Measurements from ENCODE around the gene CDR2.
"Not testable (repeated sequence)": the region's sequence is repeated elsewhere in the genome, so short reads cannot be mapped to it uniquely, and the experiment has no call there.

Gene CDR2

DNA sequence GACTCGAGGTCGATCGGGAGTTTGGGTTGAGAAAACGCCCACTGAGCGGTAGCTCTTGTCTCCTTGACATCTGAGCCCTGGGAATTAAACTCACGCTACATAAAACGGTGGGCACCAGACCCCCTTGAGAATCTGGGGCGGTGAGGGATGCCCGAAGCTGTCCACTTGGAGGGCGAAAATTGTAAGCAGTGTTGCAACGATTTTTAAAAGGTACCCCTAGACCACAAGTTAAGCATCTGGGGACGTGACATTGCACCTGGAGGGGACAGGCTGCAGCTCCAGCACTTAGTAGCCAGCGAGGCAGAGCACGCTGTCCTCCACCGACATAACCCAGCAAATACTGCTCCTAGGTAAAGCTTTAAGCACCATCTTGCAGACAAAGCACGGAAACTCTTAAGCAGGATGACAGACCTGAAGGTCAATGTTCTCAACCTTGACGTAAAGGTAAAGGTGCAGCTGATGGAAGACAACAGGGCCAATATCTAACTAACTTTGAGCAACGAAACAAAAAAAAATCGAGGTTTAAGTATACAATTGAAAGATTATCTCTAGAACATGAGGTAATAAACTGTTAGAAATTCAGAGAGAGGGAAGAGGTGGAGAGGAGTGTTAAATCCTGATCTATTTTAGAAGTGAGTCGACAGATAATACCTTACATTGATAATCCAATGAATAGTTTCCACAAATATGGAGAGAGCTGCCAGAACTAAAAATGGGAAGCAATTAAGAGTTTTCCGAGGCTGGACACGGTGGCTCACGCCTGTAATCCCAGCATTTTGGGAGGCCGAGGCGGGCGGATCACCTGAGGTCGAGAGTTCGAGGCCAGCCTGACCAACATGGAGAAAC lies 921 bp upstream of the CDR2 start:
- DNase-seq = no peak

DNA sequence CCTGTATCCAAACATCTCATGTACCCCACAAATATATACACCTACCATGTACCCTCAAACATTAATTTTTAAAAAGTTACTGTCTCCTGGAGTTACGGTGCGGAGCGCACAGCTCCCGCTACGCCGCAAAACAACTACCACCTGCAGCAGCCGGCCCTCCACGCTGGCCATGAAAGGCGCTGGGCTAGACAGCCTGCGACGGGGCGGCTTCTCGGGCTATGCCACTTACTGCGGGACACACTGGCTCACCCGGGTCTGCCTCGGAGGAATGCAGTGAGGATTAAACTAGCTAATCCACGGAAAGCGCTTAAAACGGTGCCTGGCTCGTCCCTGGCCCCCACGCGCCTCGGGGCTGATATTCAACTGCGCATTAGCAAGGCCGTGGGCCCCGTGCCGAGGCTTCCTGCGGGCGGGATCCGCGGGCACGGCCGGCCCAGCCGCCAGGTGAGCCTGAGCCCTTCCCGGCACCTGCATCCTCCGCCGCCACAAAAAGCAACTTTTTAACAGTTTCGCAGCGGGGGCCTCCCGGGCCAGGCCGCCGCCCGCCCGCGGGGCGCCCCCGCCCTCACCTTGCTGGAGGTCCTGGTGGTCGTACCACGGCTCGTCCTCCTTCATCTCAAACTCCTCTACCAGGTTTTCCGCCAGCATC lies 633 bp downstream of the CDR2 start:
- DNase-seq = no peak

DNA sequence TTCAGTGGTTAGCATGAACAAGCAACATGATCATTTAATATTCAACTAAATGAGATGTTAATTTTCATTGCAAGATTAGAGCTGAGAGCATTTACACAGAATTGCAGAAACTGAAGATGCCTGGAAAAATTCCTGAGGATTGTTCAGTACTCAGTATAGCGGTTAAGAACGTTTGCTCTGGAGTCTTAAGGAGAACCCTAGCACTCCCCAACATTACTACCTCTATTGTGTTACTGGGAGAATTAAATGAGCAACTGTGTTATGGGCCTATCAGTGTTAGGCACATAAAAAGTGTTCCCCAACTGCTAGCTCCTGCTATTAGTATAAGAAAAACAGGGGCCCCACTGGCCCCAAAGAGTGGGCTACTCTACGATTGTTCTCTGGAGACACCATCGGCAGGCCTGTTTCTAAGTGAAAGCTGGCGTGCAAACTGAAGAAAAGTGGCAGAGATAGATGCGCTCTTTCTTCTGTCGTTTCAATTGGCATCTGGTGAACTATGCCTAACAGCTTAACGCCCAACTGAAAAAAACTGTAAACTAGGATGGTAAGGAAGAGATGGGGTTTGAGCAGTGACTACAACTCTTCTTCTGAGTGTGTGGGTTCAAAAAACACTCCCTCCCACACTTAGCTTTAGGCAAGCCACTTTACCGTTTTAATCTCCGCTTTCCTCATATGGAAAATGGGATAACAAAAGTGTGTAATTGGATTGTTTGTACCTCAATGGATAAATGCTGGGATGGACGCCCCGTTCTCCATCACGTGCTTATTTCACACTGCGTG lies 1.3 kb downstream of the CDR2 start:
- DNase-seq = no peak

DNA sequence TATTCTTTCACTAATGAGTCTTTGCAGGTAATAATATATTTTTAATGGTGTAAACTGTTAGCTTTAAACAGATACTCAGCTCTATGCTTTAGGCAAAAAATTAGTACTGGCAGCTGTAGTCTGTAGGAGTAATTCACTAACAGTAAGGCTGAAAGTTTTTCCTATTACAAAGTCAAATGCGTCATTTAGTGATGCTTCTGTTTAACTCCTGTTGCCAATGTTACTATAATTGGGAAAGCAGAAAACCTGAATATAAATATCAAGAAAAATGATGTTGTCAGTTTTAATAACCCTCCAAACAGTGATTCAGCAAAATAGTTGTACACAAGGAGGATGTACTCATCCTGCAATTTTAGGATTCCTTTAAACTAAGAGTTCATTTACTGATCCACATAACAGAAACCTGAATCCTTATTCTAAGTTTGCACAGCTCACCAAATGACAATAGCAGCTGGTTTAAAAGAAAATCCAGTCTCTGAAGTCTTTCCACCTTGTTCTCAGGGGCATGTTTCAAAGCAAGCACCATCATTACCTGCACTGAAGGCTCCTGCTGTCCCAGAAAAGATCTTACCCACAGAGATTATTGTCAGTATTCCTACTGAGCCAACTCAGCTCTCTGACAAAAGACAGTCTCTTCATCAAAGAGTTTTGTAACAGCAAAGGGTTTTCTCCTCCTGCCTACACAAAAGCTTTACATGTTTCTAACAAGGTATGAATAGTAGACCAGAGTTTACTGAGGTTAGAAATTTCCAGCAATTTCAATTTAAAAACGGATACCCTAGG lies 4.2 kb downstream of the CDR2 start:
- DNase-seq = no peak

DNA sequence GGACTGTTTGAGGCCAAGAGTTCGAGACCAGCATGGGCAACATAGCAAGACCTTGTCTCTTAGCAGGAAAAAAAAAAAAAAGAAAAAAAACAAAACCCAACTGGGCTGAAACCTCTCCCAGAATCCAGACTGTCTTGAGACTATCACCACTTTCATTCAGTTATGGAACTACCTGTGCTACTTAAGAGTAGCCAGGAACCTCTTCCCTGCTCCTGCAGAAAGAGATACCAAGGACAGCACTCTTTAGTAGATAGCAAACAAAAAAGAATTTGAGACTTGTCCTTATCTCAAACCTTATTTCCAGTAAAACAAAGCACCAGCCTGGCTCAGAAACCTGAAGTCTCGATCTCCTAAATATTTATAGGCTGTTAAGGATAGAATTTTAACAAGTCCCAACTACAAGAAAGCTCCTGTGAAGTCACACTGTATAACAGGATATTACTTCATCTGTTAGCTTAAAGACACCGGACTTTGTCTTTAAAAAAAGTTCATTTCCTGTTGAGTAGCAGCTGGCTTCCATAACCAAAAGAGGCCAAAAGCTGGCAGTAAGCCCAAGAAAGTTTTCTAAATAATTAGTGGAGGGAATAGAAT lies 5.1 kb downstream of the CDR2 start:
- DNase-seq = no peak

DNA sequence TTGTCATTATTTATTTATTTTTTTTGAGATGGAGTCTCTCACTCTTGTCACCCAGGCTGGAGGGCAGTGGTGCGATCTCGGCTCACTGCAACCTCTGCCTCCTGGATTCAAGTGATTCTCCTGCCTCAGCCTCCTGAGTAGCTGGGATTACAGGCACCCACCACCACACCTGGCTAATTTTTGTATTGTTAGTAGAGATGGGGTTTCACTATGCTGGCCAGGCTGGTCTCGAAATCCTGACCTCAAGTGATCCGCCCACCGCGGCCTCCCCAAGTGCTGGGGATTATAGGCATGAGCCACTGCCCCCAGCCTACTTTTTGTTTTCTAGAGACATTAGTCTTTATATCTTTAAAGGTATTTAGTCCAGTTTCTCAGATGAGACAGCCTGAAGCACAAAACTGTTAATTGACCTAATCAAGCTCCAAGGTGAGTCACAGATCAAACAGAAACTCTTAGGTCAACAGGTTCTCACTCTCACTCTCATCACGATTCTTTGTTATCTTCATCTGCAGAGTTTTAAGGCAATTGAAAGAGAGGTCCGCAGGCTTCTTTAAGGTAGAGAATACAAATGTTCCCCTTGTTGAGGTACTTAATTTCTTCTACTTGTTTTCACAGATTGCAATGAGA lies 6.1 kb downstream of the CDR2 start:
- not testable (repeated sequence) for DNase-seq

DNA sequence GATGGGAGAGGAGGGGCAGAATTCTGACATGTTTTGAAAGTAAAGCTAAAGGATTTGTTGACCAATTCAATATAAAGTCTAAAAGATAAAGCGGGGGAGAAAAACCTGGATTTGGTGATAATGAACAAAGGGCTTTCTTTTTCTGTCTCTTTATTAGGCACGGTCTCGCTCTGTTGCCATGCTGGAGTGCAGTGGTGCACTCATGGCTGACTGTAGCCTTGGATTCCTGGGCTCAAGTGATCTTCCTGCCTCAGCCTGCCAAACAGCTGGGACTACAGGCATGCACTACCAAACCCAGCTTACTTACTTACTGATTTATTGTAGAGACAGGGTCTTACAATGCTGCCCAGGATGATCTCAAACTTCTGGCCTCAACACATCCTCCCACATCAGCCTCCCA lies 7.5 kb downstream of the CDR2 start:
- DNase-seq = no peak

DNA sequence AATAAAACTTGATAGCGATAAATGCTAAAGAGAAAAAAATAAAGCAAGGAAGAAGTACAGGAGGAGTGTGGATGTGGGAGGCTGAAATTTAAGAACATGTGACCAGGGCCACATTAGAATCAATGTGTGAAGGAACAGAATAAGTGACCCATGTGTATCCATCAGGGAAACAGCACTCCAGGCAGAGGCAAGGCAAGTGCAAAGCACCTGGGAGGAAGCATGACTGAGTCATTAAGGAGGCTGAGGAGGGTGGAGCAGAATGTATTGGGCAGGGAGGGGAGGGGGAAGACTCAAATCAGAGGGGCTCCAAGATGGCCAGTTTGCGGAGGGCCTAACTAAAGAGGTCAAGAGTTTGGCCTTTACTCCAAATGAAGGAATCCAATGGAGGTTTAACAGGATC lies 8.0 kb downstream of the CDR2 start:
- no peak for DNase-seq

DNA sequence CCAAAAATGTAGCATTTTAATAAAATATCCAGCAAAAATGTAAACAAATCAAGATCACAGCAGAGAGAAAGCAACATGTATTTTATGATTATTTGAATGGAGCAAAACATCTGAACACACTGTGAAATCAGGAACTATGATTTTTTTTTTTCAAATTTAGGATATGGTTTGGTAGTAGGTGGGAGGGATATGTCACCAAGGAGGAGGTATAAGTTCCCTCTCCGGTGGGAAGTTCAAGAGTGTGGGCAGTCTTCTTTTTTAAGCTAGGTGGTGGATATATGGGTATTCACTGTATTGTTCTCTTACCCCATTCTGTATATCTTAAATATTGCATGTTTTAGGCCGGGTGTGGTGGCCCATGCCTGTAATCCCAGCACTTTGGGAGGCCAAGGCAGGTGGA lies 10.2 kb downstream of the CDR2 start:
- no peak for DNase-seq

DNA sequence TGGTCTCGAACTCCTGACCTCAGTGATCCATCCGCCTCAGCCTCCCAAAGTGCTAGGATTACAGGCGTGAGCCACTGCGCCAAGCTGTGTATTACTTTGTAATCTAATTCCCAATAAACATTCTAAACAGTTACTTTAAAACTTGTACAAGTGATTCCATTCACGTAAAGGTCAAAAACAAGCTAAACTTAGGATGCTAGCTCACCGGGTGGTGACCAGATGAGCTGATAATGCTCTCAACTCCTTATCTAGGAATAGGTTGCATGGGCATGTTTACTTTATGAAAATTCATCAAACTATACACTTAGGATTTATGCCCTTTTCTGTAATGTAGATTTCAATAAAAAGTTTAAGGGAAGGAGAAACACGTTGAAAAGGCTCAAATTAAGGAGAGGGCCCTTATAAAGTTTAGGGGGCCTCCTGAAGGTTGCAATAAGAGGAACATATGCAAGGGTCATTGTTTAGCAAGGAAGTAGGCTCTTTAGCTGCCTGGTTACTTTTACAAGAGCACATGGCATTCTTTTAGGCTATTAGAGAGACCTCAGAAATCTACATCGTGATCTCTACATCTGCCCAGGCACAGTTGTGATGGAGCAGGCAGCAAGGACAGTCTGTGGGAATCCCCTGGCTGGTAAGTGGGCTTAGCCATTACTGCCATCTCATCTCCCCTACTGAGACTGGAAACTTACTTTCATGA lies 13.3 kb downstream of the CDR2 start:
- DNase-seq = no peak

DNA sequence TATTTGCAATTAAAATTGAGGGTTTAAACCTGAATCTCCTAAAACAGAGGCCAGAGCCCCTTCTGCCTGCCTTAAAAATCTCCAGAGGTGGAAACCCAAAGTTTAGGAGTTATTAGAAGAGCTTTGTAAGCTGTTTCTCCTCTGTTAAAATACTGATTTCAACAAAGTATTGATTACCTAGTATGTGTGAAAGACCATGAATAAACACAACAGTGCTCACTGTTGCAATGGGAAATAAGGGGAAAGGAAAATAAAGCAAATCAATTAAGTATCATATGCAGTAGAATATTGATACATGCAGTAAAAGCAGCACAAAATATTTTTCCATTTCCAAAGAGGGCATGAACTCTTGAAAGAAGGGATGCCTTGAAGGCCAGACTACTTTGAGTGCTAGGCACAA lies 14.7 kb downstream of the CDR2 start:
- DNase-seq = no peak

DNA sequence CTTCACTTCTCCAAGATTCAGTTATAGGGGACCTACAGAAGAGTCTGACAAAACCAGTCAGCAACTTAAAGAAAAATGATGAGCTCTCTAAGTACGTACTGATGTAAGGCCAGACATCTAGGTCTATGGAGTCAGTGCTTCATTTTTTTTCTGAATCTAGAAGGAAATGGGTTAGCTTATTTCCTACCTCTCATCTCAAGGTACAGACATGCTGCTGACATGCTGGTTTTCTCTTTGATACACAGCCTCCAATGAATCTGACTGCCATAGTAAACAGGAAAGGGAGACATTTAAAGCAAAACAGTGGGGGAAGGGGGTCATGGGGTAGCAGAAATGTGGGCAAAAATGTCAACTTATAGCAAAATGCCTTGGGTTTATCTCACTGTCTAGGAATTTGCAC lies 16.4 kb downstream of the CDR2 start:
- no peak for DNase-seq

DNA sequence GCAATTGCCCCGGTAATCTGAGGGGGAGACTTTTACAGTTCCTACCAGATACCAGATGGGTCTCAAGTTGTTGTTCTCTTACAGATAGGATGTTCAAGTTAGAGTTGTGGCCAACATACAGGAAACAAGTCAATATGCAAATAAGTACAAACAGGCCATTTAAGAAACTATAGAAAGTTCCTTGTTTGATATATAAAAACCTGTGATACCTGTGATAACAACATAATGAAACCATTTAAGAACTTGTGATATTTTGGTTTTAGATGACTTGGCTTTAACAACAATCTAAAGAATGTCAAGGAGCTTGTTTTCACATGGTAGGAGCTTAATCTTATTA lies 16.8 kb downstream of the CDR2 start:
- DNase-seq = no peak

DNA sequence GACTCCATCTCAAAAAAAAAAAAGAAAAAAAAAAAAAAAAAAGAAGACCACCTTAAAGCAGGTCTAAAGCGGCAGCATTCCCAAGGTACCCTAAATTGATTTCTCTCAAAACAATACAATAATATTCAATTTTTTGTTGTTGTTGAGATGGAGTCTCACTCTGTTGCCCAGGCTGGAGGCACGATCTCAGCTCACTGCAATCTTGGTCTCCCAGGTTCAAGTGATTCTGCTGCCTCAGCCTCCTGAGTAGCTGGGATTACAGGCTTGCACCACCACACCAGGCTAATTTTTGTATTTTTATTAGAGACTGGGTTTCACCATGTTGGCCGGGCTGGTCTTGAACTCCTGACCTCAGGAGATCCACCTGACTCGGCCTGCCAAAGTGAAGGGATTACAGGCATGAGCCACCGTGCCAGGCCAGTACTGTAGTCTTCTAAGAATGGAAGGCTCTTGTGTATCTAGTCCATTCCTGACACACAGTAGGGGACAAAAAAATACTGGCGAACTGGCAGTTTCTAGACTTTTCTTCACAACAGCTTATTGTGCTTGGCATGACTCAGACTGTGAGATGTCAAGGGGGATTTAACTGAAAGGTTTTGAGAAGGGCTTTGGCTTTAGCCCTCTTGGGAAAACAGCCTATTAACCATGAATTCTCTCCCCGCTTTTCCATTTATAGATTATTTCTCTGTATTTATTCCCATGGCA lies 17.3 kb downstream of the CDR2 start:
- DNase-seq = no peak

DNA sequence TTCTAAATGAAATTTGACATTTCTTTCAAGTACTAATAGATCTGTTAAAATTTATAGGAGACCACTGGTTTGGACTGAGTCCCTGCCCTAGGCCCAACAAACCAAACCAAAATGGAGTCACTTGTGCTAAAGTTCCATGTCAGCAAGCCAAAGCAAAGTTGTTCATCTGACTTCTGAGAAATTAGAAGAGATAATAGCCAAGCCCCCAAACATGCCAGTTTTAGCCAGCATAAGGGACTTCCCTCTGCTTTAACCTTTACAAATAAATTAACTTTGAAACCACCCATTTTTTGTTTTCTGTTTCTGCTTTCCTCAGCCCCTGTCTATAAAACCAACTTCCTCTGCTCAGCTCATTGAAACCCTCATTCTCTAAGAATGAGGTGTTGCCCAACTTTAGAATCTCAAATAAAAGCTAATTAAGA lies 18.9 kb downstream of the CDR2 start:
- no peak for DNase-seq

DNA sequence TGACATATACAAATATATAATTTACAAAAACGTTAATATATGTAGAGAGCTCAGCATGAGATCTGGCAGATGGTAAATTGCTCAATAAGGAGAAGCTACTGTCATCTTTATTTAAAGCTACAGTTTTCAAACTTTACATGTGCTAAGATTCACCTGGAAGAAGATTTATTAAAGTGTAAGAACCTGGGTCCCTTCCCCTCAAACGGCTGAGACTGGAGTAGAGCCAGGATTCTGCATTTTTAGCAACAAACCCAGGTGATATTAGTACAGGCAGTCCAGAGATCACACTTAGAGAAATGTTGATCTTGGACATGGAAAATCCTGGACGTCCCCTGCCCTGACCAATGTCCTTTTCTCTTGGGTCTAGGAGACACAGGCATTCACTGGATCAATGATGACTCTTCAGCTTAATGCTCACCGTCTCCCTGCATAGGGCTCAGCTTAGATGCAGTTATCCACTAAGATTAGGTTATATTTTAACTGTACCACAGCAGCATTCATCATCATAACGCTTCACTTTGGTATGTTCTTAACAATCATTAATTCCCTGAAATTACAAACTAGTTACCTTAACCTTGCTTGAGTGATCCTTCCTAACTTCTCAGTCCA lies 20.4 kb downstream of the CDR2 start:
- DNase-seq = no peak

DNA sequence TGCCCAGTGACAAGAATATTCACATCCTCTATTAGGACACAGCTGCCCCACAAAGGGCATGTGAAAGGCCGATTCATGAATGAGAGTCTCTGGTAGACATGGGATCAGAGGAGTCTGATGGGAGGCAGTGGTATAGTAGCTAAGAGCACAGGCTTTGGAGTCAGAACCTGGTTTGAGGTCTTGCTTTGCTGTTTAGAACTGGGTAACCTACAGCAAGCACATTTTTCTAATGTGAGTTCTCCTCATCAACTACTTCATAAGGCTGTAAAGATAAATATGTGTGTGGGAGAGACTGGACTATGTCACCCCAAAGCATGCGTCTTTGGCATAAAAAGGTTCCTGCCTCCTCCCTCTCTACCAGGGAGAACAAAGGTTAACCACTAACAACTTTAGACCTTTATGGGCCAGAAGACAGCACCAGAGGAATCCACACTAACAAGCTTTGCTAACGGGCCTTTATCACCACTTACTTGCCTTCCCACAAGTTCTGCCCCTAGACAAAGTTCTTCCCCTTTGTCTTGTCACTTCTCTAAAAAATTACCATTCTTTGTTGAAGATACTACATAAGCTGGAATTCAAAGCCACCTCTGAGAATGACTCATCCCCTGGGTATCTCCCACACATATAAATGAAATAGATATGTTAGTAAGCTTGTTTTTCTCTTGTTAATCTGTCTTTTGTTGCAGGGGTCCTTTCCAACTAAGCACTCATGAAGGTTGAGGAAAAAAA lies 21.1 kb downstream of the CDR2 start:
- DNase-seq = no peak

DNA sequence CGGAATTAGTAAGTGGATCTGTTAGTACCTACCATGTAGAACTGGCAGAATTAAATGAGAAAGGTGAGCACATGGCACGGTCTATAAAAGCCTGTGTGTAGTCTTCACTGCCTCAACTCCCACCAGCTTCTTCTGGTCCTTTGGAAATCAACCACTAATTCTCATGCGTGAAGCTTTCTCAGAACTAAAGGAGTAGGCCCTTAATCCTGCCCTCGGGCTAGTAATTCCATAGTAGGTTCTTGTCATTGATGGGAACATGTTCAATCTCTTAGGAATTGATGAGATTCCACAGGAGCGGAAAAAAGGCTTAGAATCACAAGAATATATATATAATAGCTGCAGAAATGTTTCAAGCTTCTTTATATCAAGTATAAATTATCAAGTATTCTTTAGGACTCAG lies 21.7 kb downstream of the CDR2 start:
- DNase-seq = no peak

DNA sequence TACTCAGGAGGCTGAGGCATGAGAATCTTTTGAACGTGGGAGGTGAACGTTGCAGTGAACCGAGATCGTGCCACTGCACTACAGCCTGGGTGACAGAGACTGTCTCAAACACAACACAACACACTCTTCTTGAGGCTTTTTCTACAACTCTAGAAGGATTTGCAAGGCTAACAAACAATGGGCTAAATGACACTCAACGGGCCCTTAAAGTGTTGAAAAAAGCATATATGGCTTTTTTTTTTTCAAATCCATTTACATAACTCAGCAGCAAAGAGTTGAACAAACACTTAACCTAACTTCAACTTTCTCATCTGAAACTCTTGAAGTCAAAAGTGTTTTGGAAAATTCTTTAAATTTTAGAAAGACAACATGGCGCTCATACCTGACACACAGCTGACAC lies 22.3 kb downstream of the CDR2 start:
- DNase-seq = no peak

DNA sequence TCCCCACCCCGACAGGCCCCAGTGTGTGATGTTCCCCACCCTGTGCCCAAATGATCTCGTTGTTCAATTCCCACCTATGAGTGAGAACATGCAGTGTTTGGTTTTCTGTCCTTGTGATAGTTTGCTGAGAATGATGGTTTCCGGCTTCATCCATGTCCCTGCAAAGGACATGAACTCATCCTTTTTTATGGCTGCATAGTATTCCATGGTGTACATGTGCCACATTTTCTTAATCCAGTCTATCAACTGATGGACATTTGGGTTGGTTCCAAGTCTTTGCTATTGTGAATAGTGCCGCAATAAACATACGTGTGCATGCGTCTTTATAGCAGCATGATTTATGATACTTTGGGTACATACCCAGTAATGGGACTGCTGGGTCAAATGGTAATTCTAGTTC lies 23.4 kb downstream of the CDR2 start:
- not testable (repeated sequence) for DNase-seq
